NCI-H187 (cell line): ENCODE data around the gene CCL3.
A peak's percentile ranks its signal among the peaks of the same experiment; 100 is the strongest.
"Not testable (repeated sequence)": the region's sequence is repeated elsewhere in the genome, so short reads cannot be mapped to it uniquely, and the experiment has no call there.

Experiments
- DNase-seq, 2 experiments: peaks; one replicate each; lab custom pipeline; 2025; lab: John Stamatoyannopoulos, UW

The CCL3 gene

DNA sequence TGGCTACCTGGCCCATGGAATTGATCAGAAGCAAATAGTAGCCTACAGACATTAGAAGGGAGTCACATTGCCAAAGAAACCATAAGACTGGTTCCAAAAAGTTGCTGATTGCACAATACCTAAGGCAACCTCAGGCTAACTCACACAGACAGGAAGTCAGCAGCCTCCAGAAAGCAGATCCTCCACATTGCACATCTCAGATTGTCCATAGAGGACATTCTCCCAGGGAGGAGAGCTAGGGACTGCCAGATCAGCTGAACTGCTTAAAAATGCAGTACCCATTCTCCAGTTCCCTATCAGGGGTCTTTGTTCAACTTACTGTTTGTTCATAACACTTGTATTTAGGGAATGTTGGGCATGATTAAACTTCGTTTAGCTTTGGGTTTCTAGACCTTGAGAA is 4.2 kb downstream of the CCL3 start:
- no peak for DNase-seq

DNA sequence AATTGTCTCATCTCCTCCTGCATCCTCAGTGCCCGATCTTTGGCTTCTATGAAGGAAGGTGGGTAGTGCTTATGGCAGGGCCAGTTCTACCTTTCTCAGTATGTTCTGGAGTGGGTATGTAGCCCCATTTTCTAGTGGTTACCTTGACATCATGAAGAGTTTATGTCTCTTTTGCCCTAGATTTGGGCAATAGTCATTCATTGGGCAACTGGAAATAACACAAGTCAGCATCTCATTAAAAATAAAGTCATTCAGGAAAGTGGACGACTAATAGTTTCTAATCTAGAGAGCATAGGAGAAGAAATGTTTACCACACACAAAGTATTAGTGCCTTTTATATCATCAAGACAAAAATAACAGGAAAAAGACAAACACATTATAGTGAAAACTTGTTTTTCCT is 6.3 kb downstream of the CCL3 start:
- DNase-seq, result not testable (repeated sequence)

GRCh38 chr17:36082482-36083120 is 7.3 kb downstream of the CCL3 start:
- DNase-seq, result not testable (repeated sequence)

DNA sequence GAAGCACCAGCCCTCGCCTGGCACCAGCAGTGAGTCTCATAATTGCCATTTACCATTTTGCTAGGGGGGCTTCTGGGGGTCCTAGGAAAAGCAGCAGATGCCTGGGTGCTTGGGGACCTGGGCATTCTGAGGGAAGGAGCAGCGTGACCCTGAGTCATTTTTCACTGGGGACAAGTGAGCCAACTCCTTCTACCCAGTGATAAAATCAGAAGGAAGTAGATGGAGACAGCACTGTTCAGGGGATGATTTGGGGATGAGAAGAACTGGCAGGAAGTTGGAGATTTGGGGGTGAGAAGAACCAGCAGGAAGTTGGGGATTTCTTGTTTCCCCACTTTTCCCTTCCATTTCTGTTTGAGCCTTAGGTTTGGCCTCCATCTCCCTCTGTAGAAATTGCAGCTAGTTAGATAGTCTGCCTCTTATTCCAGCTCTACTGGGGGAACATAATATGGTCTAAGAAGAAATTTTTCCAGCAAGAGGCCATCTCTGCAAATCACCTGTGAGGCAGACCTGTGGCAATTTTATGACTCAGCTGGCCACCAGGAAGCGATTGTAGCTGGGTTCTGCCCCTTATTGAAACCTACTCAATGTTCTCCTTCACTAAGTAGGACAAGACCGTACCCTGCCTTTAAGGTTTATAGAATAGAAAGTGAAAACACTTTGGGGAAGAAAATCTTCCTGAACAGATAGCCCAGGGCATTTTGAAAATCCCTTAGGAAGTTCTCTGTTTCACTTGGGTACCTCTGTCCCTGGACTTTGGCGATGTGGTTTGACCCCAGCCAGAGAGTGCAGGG is 8.1 kb downstream of the CCL3 start:
- not testable (repeated sequence) for DNase-seq

- no peak for DNase-seq
Measured at GRCh38 chr17:36074365-36074764, 15.6 kb downstream of the CCL3 start.

DNA sequence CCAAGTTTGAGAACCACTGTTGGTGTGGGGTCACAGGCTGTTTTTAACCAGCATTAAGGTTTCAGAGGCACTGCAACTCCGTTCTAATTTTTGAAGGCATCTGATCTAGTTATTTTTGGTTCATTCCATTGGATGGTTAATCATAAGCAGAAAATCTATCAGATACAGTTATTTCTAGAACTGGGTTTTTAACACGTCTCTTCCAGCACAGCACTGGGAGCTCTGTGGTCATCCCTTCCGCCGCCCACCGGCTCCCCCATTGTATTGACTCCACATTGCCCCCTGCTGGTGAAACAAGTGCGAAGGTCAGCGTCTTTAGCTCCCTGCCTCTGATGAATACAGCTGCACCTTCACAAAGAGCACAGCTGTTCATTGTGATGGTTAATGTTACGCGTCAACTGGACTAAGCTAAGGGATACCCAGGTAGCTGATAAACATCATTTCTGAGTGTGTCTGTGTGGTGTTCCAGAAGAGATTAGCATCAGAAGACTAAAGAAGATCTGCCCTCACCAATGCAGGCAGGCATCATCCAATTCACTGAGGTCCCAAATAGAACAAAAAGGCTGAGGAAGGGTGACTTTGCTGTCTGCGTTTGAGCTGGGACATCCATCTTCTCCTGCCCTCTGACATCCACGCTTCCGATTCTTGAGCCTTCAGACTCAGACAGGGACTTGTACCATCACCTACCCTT is 17.4 kb downstream of the CCL3 start:
- DNase-seq, result peak in 1 of 2 experiments; percentile 27

DNA sequence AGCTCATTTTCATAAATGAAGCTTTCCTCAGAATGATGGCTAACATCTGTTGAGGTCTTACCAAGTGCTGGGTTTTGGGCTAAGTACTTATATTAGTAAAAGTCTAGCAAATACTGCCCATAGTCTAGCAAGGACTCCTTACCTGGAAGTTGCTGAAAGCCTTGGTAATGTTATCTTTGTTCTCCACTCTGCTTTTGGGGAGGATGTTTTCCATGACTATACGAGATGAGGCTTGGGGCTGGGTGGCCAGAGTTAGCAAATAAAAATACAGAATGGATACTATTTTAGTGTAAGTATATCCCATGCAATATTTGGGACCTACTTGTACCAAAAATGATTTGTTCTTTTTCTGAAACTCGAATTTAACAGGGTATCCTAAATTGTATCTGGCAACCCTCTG is 18.2 kb downstream of the CCL3 start:
- no peak for DNase-seq

DNA sequence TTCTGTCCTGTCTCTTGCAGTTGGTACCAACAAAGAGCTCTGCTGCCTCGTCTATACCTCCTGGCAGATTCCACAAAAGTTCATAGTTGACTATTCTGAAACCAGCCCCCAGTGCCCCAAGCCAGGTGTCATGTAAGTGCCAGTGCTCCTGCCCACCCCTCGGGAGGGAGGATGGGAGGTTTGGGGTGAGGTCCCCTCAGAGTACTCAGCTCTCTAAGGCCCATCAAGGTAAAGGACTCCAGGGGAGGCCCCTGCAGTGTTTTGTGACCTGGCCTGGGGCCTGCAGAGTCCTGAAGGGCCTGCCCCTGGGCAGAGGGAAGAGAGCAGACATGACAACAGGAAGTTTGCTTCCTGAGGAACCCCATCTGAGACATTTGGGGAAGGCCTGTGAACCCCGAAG is 19.5 kb downstream of the CCL3 start:
- DNase-seq, result no peak

- no peak for DNase-seq
Measured at GRCh38 chr17:36069136-36069535, 20.8 kb downstream of the CCL3 start.

DNA sequence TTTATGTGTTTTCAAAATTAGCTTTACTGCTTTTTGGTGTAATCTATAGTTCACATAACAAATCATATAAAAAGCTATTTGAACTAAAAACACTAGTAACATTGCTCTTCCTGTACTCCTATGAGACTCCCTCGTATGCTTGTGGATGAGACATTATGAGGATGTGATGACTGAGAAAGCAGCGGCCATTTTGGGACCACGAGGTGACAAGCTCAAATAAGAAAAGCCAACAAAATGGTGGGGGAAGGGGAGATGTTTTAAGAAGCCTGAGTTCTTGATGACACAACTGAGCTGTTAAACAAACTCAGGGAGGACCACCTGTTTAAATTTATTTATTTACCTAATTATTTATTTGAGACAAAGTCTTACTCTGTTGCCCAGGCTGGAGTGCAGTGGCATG is 21.4 kb downstream of the CCL3 start:
- no peak for DNase-seq

DNA sequence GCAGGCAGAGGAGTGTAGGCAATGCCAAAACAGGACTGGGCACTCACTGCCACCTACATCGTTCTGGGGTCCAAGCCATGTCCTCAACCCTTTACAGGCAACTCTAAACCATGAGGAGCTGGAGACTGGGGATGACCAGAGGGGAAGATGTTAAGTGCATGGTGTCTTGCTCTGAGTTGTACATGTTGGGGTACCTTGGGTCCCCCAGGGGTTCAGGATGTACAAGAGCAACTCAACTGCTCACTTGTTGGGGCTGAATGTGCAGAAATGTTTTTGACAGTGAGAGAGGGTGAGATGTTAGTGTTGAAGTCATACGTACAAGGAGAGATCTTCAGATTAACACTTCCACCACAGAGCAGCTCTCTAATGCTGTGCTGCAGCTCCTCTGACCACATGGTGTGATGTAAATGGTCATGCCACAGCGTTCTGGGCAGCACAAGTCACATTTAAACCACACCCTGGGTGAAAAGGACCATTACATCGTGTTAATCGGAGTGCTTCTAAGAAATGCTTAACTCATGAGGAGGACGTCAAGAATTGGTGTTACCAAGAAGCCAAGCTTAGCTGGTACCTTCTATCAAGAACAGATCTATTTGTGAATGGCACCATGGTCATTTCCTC is 23.5 kb downstream of the CCL3 start:
- no peak for DNase-seq

DNA sequence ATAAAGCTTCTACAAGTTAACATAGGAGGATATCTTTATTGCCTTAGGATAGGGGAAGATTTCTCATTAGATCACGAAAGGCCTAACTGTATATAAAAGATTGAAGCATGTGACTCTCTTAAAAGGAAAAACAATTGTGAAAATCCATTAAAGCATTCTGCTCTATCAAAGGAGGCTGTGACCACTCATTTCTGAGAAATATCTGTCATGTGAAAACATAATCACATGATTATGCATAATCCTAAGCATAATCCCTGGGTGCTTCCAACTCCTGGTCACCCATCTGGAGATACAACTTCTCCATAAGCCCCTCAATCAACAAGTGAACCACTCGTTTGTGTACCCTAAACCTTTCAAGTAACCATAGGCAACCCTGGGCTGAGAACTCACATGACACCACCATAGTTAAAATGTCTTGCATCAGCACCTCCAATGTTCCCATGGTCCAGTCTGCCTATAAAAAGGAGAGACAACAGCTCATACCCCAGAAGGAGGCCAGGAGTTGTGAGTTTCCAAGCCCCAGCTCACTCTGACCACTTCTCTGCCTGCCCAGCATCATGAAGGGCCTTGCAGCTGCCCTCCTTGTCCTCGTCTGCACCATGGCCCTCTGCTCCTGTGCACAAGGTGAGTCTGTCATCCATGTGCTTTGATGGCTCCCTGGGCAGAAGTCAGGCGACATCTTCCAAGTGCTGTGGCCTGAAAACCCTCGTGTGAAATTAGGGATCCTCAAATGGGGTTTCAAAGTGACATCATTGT is 26.0 kb downstream of the CCL3 start, which contains the start of gene CCL18:
TSS of gene CCL18 (plus strand) at position 487 of the 756 bp plus-strand sequence. CDS start at position 558, 71 bp downstream.
- DNase-seq, result no peak

DNA sequence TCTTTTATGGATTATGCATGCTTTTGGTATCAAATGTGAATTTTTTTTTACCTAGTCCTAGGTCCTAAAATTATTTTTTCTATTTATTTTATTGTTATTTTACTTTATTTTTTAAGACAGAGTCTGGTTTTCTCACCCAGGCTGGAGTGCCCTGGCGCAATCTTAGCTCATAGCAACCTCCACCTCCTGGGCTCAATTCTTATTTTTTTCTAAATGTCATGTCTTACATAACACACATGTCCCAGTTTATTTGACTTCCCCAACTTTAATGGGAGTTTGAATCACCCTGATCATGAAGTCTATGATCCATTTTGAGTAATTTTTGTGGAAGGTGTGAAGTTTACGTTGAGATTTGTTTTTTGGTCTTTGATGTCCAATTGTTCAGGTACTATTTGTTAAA is 29.1 kb downstream of the CCL3 start:
- no peak for DNase-seq

DNA sequence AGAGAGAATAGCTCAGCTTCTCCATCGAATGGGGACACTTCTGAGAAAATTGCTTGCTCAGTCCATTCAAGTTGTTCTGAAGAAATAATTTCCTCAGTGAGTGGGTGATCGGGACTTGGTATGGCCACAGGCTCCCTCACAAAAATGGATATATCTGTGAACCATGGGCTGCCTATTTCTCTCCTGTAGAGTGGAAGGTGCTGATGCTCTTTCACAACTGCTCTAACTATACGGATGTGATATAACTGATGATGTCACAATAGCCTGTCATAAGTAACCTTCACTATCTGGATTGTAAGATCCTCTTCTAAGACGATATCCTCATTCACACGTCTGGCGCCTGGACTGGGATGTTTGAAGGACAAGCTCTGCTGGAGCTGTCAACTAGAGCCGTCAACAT is 30.5 kb downstream of the CCL3 start:
- DNase-seq, result no peak

DNA sequence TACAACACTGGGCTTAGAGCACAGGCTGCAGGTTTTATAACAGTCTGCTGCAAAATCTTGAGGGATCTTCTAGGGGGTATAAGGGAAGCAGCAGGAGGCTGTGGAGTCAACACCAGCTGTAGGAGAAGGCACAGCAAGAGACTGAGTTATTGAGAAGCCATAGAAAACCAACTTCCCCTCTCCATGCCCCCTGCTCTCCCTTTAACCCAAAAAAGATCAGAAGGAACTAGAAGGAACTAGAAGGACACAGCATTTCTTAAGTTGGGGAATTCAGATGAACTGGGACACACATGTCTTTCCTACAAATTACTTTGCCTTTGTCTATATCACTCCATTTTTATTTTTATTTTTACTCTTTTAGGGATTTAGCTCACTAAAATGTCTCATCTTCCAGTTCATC is 32.0 kb downstream of the CCL3 start:
- DNase-seq, result no peak

DNA sequence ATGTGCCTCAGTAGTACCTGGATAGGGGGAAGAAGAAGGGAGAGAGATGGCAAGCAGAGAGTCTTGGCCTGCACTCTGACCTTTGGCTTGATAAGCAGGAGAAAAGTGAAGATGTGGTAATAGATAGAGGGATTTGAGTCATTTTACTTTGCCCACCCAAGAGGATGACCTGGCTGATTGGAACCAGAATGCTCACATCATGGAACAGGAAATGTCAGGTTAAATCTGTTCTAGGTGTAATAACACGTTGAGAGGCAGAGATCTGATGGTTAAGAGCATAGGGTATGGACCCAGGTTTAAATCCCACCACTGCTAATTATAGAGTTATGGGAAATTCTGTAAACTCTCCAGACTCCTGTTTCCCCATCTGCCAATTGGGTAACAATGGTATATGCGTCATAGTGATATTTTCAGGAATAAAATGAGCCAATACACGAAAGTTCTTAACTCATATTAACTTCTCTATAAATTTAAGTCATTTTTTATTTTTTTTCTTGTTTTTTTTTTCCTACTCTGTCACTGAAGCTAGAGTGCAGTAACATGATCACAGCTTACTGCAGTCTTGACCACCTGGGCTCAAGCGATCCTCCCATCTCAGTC is 33.9 kb downstream of the CCL3 start:
- DNase-seq, result no peak

DNA sequence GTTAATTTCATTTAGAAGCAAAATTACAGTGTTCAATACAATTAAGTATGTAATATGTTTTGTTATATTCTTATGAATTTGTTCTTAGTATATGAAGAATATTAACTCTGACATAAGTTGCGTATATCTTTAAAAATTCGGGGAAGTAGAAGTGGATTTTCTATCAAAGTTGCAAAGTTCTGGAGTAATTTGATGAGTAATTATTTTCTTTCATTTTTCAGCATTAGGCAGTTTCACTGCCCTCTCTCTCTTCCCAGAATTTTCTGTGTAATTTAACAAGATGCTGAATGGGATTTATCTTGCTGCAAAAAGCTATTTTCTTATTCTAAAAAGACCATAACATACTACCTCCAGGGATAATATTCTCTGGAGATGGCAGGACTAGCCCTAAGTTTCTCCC is 34.8 kb downstream of the CCL3 start:
- no peak for DNase-seq

DNA sequence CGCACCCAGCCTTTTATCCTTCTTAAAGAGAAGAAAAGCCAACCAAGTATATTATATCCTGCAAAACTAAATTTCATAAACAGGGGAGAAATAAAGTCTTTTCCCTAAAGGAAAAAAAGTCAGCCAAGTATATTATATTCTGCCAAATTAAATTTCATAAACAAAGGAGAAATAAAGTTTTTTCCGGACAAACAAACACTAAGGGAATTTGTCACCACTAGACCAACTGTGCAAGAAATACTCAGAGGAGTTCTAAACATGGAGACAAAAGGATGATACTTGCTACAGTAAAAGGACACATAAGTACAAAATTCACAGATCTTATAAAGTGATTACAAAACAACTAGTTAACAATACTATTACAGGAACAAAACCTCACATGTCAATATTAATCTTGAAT is 40.3 kb downstream of the CCL3 start:
- DNase-seq, result no peak

GRCh38 chr17:36048066-36048465 is 41.9 kb downstream of the CCL3 start:
- no peak for DNase-seq
